ENCODE measurements around the gene ATG10. TPM values are rescaled to one million over a fixed set of nuclear protein-coding genes. Genes with fewer than 3 reads are reported as not detected.

Gene ATG10
- total RNA-seq, 4 donors from 2014 or later = 1.0 to 15.4 (median 6.5) TPM

GRCh38 chr5:82178378-82178777 is 206.6 kb downstream of the ATG10 start:
- Histone ChIP-seq H3K27me3 (no peaks in the 10 kb centered on the region), H3K36me3 (no peaks in the 10 kb centered on the region), H3K4me3 (no peak overlapping the region), H3K27ac (no peak overlapping the region), H3K4me1 (no peaks in the 10 kb centered on the region), H3K9me3 (no peaks in the 10 kb centered on the region)
- intact Hi-C loops (cut with DNase I; ENCODE audit: low total_unique reads) = no loop called here
- TF ChIP-seq POLR2A (IDR thresholded peaks at IDR 0.05) = no peak
- TF ChIP-seq CTCF (IDR thresholded peaks at IDR 0.05) = no peak
- DNase-seq = no peak

- intact Hi-C loops (cut with DNase I; ENCODE audit: low total_unique reads) = no loop called here
- Histone ChIP-seq H3K27ac (no peak overlapping the region), H3K36me3 (no peaks in the 10 kb centered on the region), H3K4me1 (no peaks in the 10 kb centered on the region), H3K27me3 (no peaks in the 10 kb centered on the region), H3K9me3 (no peaks in the 10 kb centered on the region), H3K4me3 (no peak overlapping the region)
- no peak for DNase-seq
- TF ChIP-seq POLR2A (IDR thresholded peaks at IDR 0.05) (no peak), CTCF (IDR thresholded peaks at IDR 0.05) (no peak)
Observed at GRCh38 chr5:82182662-82183061, 210.8 kb downstream of the ATG10 start.

GRCh38 chr5:82183828-82184227 is 212.0 kb downstream of the ATG10 start:
- no peak overlapping the region for H3K4me3 ChIP-seq
- no peak for DNase-seq
- intact Hi-C loops (cut with DNase I; ENCODE audit: low total_unique reads) = no loop called here

GRCh38 chr5:82185851-82186250 is 214.0 kb downstream of the ATG10 start:
- Histone ChIP-seq H3K4me1 (no peaks in the 10 kb centered on the region), H3K4me3 (no peak overlapping the region), H3K27me3 (no peaks in the 10 kb centered on the region), H3K36me3 (no peaks in the 10 kb centered on the region), H3K9me3 (no peaks in the 10 kb centered on the region), H3K27ac (no peak overlapping the region)
- intact Hi-C loops (cut with DNase I; ENCODE audit: low total_unique reads) = no loop called here
- TF ChIP-seq CTCF (IDR thresholded peaks at IDR 0.05) (no peak), POLR2A (IDR thresholded peaks at IDR 0.05) (no peak)
- no peak for DNase-seq

More at GRCh38 chr5:82183828-82184227, 212.0 kb downstream of the ATG10 start:
- H3K9me3 ChIP-seq = no peaks in the 10 kb centered on the region
- no peaks in the 10 kb centered on the region for H3K27me3 ChIP-seq
- no peaks in the 10 kb centered on the region for H3K36me3 ChIP-seq
- no peak for TF ChIP-seq POLR2A (IDR thresholded peaks at IDR 0.05)
- TF ChIP-seq CTCF (IDR thresholded peaks at IDR 0.05) = no peak
- H3K27ac ChIP-seq = no peak overlapping the region
- no peaks in the 10 kb centered on the region for H3K4me1 ChIP-seq

- Histone ChIP-seq H3K4me1 (no peaks in the 10 kb centered on the region), H3K9me3 (no peaks in the 10 kb centered on the region), H3K36me3 (no peaks in the 10 kb centered on the region), H3K27ac (no peak overlapping the region), H3K4me3 (no peak overlapping the region), H3K27me3 (no peaks in the 10 kb centered on the region)
- TF ChIP-seq POLR2A (IDR thresholded peaks at IDR 0.05) (no peak), CTCF (IDR thresholded peaks at IDR 0.05) (no peak)
- no peak for DNase-seq
- intact Hi-C loops (cut with DNase I; ENCODE audit: low total_unique reads) = no loop called here
Observed at GRCh38 chr5:82197550-82197949, 225.7 kb downstream of the ATG10 start.

Measured in uterus (tissue), 4 donors.